ENCODE measurements around the gene SLC36A1. TPM values are rescaled to one million over a fixed set of nuclear protein-coding genes. Genes with fewer than 3 reads are reported as not detected.
A peak's percentile ranks its signal among the peaks of the same experiment; 100 is the strongest.

Gene SLC36A1
- polyA plus RNA-seq, 1 donor (not counting 4 experiments of a cell fraction or from before 2014, with no cell fraction given): 9.6 TPM

GRCh38 chr5:151406322-151406947, 41.0 kb upstream of the SLC36A1 start:
- Histone ChIP-seq H3K9me3 (ENCODE audit: control insufficient read depth, low read depth, low read length) (no peaks in the 10 kb centered on the region), H3K9me1 (ENCODE audit: control insufficient read depth, extremely low read depth, insufficient read depth, low read length) (no peaks in the 10 kb centered on the region), H3K27ac (ENCODE audit: control insufficient read depth, insufficient read depth, low read length) (no peak overlapping the region), H3K27me3 (ENCODE audit: control insufficient read depth, extremely low read depth, insufficient read depth, low read length) (peaks cover 4% of the 10 kb centered on the region), H3K9ac (ENCODE audit: control insufficient read depth, extremely low read depth, insufficient read depth, low read length) (no peak overlapping the region), H3K36me3 (ENCODE audit: control insufficient read depth in 2 of 2, extremely low read depth in 1 of 2, insufficient read depth in 2 of 2, low read length in 2 of 2) (no peaks in the 10 kb centered on the region), H3K79me2 (ENCODE audit: control insufficient read depth, insufficient read depth, low read length) (no peaks in the 10 kb centered on the region), H3K4me1 (ENCODE audit: control insufficient read depth, extremely low read depth, insufficient read depth, low read length) (no peaks in the 10 kb centered on the region), H2AFZ (ENCODE audit: control insufficient read depth, low read length) (no peak overlapping the region), H3K4me3 (ENCODE audit: control insufficient read depth in 2 of 3, extremely low read depth in 1 of 3, insufficient read depth in 2 of 3, low read depth in 1 of 3, low read length in 3 of 3) (no peak overlapping the region), H3K4me2 (ENCODE audit: control insufficient read depth, extremely low read depth, insufficient read depth, low read depth, low read length) (no peak overlapping the region), H4K20me1 (ENCODE audit: control insufficient read depth, extremely low read depth, insufficient read depth, low read length) (no peaks in the 10 kb centered on the region)
- DNase-seq (ENCODE audit: low read depth, low spot score): no peak
- dilution Hi-C loops (cut with MboI; ENCODE audit: extremely low pct_ligation_motif_present, low sequenced_read_pairs): no loop called here
- no peak for TF ChIP-seq EZH2 (IDR thresholded peaks at IDR 0.05; ENCODE audit: low read length)
- TF ChIP-seq CTCF (optimal IDR thresholded peaks at IDR 0.05 in 1 of 3, IDR thresholded peaks at IDR 0.05 in 1 of 3, conservative IDR thresholded peaks at IDR 0.05 in 1 of 3; ENCODE audit: extremely low read depth in 1 of 3, insufficient read depth in 2 of 3, low read length in 3 of 3): peak; percentile 47 to 72 (median 64)
- no peak for FAIRE-seq

GRCh38 chr5:151408591-151409230, 38.7 kb upstream of the SLC36A1 start:
- H3K4me2 ChIP-seq (ENCODE audit: control insufficient read depth, extremely low read depth, insufficient read depth, low read depth, low read length): no peak overlapping the region
- H3K4me3 ChIP-seq (ENCODE audit: control insufficient read depth in 2 of 3, extremely low read depth in 1 of 3, insufficient read depth in 2 of 3, low read depth in 1 of 3, low read length in 3 of 3): no peak overlapping the region
- no peaks in the 10 kb centered on the region for H4K20me1 ChIP-seq (ENCODE audit: control insufficient read depth, extremely low read depth, insufficient read depth, low read length)
- TF ChIP-seq CTCF (optimal IDR thresholded peaks at IDR 0.05 in 1 of 3, IDR thresholded peaks at IDR 0.05 in 1 of 3, conservative IDR thresholded peaks at IDR 0.05 in 1 of 3; ENCODE audit: extremely low read depth in 1 of 3, insufficient read depth in 2 of 3, low read length in 3 of 3) (no peak), EZH2 (IDR thresholded peaks at IDR 0.05; ENCODE audit: low read length) (no peak)
- dilution Hi-C loops (cut with MboI; ENCODE audit: extremely low pct_ligation_motif_present, low sequenced_read_pairs): no loop called here
- no peaks in the 10 kb centered on the region for H3K9me3 ChIP-seq (ENCODE audit: control insufficient read depth, low read depth, low read length)
- H3K36me3 ChIP-seq (ENCODE audit: control insufficient read depth in 2 of 2, extremely low read depth in 1 of 2, insufficient read depth in 2 of 2, low read length in 2 of 2): no peaks in the 10 kb centered on the region
- H3K9me1 ChIP-seq (ENCODE audit: control insufficient read depth, extremely low read depth, insufficient read depth, low read length): no peaks in the 10 kb centered on the region
- FAIRE-seq (no peak), DNase-seq (ENCODE audit: low read depth, low spot score) (no peak)
- no peak overlapping the region for H3K9ac ChIP-seq (ENCODE audit: control insufficient read depth, extremely low read depth, insufficient read depth, low read length)
- no peak overlapping the region for H2AFZ ChIP-seq (ENCODE audit: control insufficient read depth, low read length)
- H3K4me1 ChIP-seq (ENCODE audit: control insufficient read depth, extremely low read depth, insufficient read depth, low read length): no peaks in the 10 kb centered on the region
- peaks cover 6% of the 10 kb centered on the region for H3K27me3 ChIP-seq (ENCODE audit: control insufficient read depth, extremely low read depth, insufficient read depth, low read length)
- H3K27ac ChIP-seq (ENCODE audit: control insufficient read depth, insufficient read depth, low read length): no peak overlapping the region
- H3K79me2 ChIP-seq (ENCODE audit: control insufficient read depth, insufficient read depth, low read length): no peaks in the 10 kb centered on the region
